Tibial nerve (tissue), 4 donors: ENCODE measurements around the gene GFPT2.

Experiments used
- EP300 ChIP-seq, 2 donors: sonication (generic); formaldehyde crosslinking; IDR thresholded peaks; one replicate each; pipeline ENCODE4 v1.6.1; 2017; ENCODE audit warnings: antibody characterized with exemption in 2 of 2, mild to moderate bottlenecking in 1 of 2
- POLR2A ChIP-seq, 2 donors: fragments of 450-650 bp; IDR thresholded peaks; one replicate each; pipeline ENCODE4 v1.6.1; 2017; ENCODE audit warnings: antibody characterized with exemption in 2 of 2, mild to moderate bottlenecking in 2 of 2, moderate library complexity in 2 of 2
- TF ChIP-seq, protein P1 (sequence below), 5 experiments: fragments of 200-600 bp in 3 of 5; fragments of 450-650 bp in 2 of 5; sonication (generic) in 3 of 5; IDR thresholded peaks; one replicate each; pipeline ENCODE4 v1.5.1; 2016 to 2019; ENCODE audit warnings: antibody characterized with exemption in 5 of 5, mild to moderate bottlenecking in 3 of 5, moderate library complexity in 2 of 5

DNA sequence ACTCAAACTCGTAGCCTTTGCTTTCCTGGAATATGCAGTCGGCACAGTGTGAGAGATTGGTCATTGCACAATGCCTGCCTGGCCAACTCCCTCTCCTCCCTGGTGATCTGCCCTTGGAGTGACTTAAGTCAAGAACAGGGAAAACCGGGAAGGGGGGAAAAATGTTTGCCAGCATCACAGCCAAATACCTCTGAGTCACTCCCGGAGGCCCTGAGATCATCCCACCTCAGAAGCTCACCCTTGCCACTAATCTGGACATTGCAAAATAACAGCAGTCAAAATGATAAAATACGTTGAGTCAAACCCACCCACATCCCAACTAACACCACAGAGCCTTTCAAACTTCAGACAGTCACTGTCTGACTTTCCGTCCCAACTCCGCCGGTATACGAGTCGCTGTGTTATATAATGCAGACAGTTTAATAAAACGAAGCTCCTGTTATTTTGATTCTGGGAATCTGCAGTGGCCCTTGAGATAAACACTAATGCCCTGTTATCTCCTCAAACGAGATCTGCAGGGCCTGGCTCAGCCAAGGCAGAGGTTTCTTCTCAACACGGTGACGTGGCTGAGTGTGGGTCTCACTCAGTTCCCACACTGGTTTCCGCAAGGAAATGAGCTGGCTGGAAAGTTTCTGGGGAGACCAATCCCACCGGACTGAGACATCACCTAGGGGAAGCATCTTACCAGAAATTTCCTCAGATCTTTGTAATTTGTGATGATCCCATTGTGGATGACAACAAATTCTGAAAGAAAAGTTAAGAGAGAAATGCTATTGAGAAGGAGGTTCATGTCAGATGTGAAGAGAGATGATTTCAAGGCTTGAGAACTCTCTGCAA is 22.1 kb downstream of the GFPT2 start:
- TF ChIP-seq, protein P1, sequence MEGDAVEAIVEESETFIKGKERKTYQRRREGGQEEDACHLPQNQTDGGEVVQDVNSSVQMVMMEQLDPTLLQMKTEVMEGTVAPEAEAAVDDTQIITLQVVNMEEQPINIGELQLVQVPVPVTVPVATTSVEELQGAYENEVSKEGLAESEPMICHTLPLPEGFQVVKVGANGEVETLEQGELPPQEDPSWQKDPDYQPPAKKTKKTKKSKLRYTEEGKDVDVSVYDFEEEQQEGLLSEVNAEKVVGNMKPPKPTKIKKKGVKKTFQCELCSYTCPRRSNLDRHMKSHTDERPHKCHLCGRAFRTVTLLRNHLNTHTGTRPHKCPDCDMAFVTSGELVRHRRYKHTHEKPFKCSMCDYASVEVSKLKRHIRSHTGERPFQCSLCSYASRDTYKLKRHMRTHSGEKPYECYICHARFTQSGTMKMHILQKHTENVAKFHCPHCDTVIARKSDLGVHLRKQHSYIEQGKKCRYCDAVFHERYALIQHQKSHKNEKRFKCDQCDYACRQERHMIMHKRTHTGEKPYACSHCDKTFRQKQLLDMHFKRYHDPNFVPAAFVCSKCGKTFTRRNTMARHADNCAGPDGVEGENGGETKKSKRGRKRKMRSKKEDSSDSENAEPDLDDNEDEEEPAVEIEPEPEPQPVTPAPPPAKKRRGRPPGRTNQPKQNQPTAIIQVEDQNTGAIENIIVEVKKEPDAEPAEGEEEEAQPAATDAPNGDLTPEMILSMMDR (IDR thresholded peaks at IDR 0.05), result no peak
- TF ChIP-seq EP300 (IDR thresholded peaks at IDR 0.05), result peak in 1 of 2 donors; percentile 85
- no peak for TF ChIP-seq POLR2A (IDR thresholded peaks at IDR 0.05)
